22Rv1 (cell line): ENCODE measurements around the gene KIF3A.

Source experiments
- ZFX ChIP-seq: fragments of 450-650 bp; IDR thresholded peaks from 2 replicates; pipeline ENCODE4 v1.6.1; 2017; ENCODE audit warnings: antibody characterized with exemption, borderline replicate concordance
- TF ChIP-seq, protein P1 (sequence below): fragments of 450-650 bp; IDR thresholded peaks from 2 replicates; pipeline ENCODE4 v1.5.1; 2017; ENCODE audit warnings: mild to moderate bottlenecking

DNA sequence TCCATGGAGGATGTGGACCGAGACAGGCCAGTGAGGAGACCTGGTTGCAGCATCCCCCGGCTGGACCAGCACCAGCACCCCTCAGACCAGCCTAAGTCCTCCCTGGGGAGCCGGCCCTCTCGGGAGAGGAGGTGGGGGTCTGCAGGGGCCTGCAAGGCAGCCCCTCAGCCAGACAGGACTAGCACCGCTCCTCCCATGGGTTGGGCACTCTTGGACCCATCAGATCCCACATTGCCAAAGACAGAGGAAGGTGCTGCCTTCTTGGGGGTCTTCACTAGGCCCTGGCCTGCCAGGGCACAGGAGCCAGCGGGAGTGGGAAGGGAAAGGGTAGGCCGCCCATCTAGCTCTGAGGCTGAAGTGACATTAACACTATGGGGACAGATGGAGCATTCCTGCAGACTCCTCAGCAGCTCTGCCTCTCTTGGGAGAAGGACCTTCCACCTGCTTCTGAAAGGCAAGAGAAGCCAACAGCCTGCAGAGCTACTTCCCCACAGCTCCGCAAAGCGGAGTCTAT, 72.6 kb downstream of the KIF3A start:
- TF ChIP-seq, protein P1, sequence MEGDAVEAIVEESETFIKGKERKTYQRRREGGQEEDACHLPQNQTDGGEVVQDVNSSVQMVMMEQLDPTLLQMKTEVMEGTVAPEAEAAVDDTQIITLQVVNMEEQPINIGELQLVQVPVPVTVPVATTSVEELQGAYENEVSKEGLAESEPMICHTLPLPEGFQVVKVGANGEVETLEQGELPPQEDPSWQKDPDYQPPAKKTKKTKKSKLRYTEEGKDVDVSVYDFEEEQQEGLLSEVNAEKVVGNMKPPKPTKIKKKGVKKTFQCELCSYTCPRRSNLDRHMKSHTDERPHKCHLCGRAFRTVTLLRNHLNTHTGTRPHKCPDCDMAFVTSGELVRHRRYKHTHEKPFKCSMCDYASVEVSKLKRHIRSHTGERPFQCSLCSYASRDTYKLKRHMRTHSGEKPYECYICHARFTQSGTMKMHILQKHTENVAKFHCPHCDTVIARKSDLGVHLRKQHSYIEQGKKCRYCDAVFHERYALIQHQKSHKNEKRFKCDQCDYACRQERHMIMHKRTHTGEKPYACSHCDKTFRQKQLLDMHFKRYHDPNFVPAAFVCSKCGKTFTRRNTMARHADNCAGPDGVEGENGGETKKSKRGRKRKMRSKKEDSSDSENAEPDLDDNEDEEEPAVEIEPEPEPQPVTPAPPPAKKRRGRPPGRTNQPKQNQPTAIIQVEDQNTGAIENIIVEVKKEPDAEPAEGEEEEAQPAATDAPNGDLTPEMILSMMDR: no peak
- TF ChIP-seq ZFX: no peak
